HG03196 (cell line): Measurements from ENCODE around the gene NFATC1.

Experiments
- ATAC-seq: cut with Tn5 transposase; IDR thresholded peaks from one replicate; pipeline ENCODE4 v1.9.1; 2021; ENCODE audit not compliant: unreplicated experiment

NFATC1 gene

GRCh38 chr18:79484661-79485621 lies 89.2 kb downstream of the NFATC1 start:
- ATAC-seq = no peak

GRCh38 chr18:79485788-79486355 lies 90.1 kb downstream of the NFATC1 start:
- ATAC-seq = no peak

- no peak for ATAC-seq
These were observed 90.8 kb downstream of the NFATC1 start for GRCh38 chr18:79486356-79487182.

- ATAC-seq = no peak
These were observed 91.6 kb downstream of the NFATC1 start for GRCh38 chr18:79487183-79487800.

- ATAC-seq = no peak
These were observed 92.1 kb downstream of the NFATC1 start for GRCh38 chr18:79487801-79488201.

GRCh38 chr18:79488311-79489050 lies 92.8 kb downstream of the NFATC1 start:
- no peak for ATAC-seq

- ATAC-seq = no peak
These were observed 93.5 kb downstream of the NFATC1 start for GRCh38 chr18:79489051-79489898.

GRCh38 chr18:79489899-79490625 lies 94.3 kb downstream of the NFATC1 start:
- no peak for ATAC-seq

- ATAC-seq = no peak
These were observed 94.9 kb downstream of the NFATC1 start for GRCh38 chr18:79490626-79491041.

- ATAC-seq = no peak
These were observed 95.4 kb downstream of the NFATC1 start for GRCh38 chr18:79491081-79491551.

GRCh38 chr18:79493211-79493800 lies 97.6 kb downstream of the NFATC1 start:
- no peak for ATAC-seq

- no peak for ATAC-seq
These were observed 98.1 kb downstream of the NFATC1 start for GRCh38 chr18:79493801-79494211.

GRCh38 chr18:79494936-79495335 lies 99.2 kb downstream of the NFATC1 start:
- ATAC-seq = no peak

- ATAC-seq = no peak
These were observed 99.9 kb downstream of the NFATC1 start for GRCh38 chr18:79495591-79496071.

GRCh38 chr18:79496237-79496977 lies 100.7 kb downstream of the NFATC1 start:
- ATAC-seq = no peak

GRCh38 chr18:79496978-79497637 lies 101.4 kb downstream of the NFATC1 start:
- ATAC-seq = no peak

- ATAC-seq = no peak
These were observed 101.9 kb downstream of the NFATC1 start for GRCh38 chr18:79497638-79498081.
